ENCODE measurements around the gene SEPTIN11.
A peak's percentile ranks its signal among the peaks of the same experiment; 100 is the strongest.

SEPTIN11 gene

DNA sequence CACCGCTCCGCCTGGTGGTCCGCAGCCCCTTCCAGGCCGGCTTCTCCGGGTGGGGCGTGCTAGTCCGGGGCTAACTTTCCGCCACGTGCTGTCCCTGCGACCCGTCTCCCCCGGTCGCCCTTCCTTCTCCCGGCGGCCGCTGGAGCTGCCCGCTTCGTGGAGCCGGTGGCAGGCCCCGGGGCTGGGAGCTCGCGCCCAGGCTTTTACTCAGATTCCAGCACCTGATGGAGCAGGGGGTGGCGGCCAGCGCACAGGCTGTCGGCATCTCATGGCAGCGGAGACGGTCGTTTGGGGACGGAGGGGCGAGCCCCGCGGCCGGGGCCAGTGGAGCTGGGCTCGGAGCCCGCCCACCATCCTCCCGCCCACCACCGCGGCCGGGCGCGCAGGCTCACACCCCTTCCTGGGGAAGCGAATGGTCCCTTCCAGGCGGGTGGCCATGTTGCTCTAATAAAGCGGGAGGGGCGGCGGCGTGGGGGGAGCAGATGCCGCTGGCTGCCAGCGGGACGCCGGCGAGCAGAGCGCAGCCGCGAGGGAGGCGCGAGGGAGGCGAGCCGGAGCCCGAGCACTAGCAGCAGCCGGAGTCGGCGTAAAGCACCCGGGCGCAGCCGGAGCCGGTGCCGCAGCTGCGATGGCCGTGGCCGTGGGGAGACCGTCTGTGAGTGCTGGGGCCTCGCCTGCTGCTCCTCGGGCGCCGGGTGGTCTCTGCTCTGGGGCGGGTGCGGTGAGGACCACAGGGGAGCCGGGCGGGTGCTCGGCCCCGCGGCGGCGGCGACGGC, at the start of gene SEPTIN11:
TSS of gene SEPTIN11 (plus strand) at position 477 of the 776 bp plus-strand sequence. CDS start at position 629, 152 bp downstream.
- no peak for TF ChIP-seq SNAI2 (CRISPR knock-in tag; IDR thresholded peaks at IDR 0.05)
- peak; percentile 99 for TF ChIP-seq PATZ1 (CRISPR knock-in tag; IDR thresholded peaks at IDR 0.05; ENCODE audit: borderline replicate concordance)
- TF ChIP-seq POU6F1 (CRISPR knock-in tag; IDR thresholded peaks at IDR 0.05; ENCODE audit: borderline replicate concordance, low read depth): no peak
- no peak for TF ChIP-seq ZNF565 (CRISPR knock-in tag; conservative IDR thresholded peaks at IDR 0.05; ENCODE audit: low read depth)
- 0 out of 2 replicates have a peak, but pooled peaks have one; percentile 33 for TF ChIP-seq TSHZ2 (CRISPR knock-in tag; IDR thresholded peaks at IDR 0.05)
- TF ChIP-seq CSDC2 (CRISPR knock-in tag; IDR thresholded peaks at IDR 0.05): no peak
- ATAC-seq: peak; percentile 84

GRCh38 chr4:76902233-76902890, 47.2 kb upstream of the SEPTIN11 start:
- TF ChIP-seq POU6F1 (CRISPR knock-in tag; IDR thresholded peaks at IDR 0.05; ENCODE audit: borderline replicate concordance, low read depth) (no peak), ZC3H10 (CRISPR knock-in tag; IDR thresholded peaks at IDR 0.05) (no peak), ZNF565 (CRISPR knock-in tag; conservative IDR thresholded peaks at IDR 0.05; ENCODE audit: low read depth) (no peak), CSDC2 (CRISPR knock-in tag; IDR thresholded peaks at IDR 0.05) (no peak), TCF4 (CRISPR knock-in tag; IDR thresholded peaks at IDR 0.05; ENCODE audit: borderline replicate concordance) (no peak), ZFP3 (CRISPR knock-in tag; IDR thresholded peaks at IDR 0.05) (no peak), ESRRG (CRISPR knock-in tag; IDR thresholded peaks at IDR 0.05) (no peak), ZNF8 (CRISPR knock-in tag; IDR thresholded peaks at IDR 0.05) (no peak), RARB (CRISPR knock-in tag; IDR thresholded peaks at IDR 0.05) (no peak), GLIS3 (CRISPR knock-in tag; IDR thresholded peaks at IDR 0.05) (no peak), OSR1 (CRISPR knock-in tag; IDR thresholded peaks at IDR 0.05) (no peak), ZFP30 (CRISPR knock-in tag; IDR thresholded peaks at IDR 0.05) (no peak), BACH2 (CRISPR knock-in tag; IDR thresholded peaks at IDR 0.05; ENCODE audit: borderline replicate concordance) (no peak), ARNTL (CRISPR knock-in tag; IDR thresholded peaks at IDR 0.05; ENCODE audit: borderline replicate concordance, low read depth) (no peak), ZNF70 (CRISPR knock-in tag; IDR thresholded peaks at IDR 0.05) (no peak), SNAI2 (CRISPR knock-in tag; IDR thresholded peaks at IDR 0.05) (no peak), TOX (CRISPR knock-in tag; IDR thresholded peaks at IDR 0.05; ENCODE audit: borderline replicate concordance) (no peak), TSHZ2 (CRISPR knock-in tag; IDR thresholded peaks at IDR 0.05) (no peak), PPARA (CRISPR knock-in tag; IDR thresholded peaks at IDR 0.05; ENCODE audit: borderline replicate concordance) (no peak), CREB5 (CRISPR knock-in tag; IDR thresholded peaks at IDR 0.05; ENCODE audit: low read depth) (no peak)
- no peak for ATAC-seq
